Ovary (tissue), 3 donors: ENCODE measurements around the gene PHACTR3.

Experiments
- CTCF ChIP-seq, 3 donors: fragments of 450-650 bp in 2 of 3; fragments of 200-600 bp in 1 of 3; IDR thresholded peaks; one replicate each; pipeline versions ENCODE4 v1.5.1 to v1.8.0; 2016 to 2022; ENCODE audit warnings: antibody characterized with exemption in 3 of 3, mild to moderate bottlenecking in 1 of 3
- EP300 ChIP-seq: sonication (generic); formaldehyde crosslinking; IDR thresholded peaks from one replicate; pipeline ENCODE4 v1.6.1; 2017; ENCODE audit warnings: antibody characterized with exemption
- POLR2A ChIP-seq: fragments of 450-650 bp; IDR thresholded peaks from one replicate; pipeline ENCODE4 v1.6.1; 2017; ENCODE audit warnings: antibody characterized with exemption, mild to moderate bottlenecking, moderate library complexity
- donor health status: DM: no; HTN: no; CAD: no.

- TF ChIP-seq CTCF (IDR thresholded peaks at IDR 0.05) (no peak), POLR2A (no peak), EP300 (no peak)
Observed at GRCh38 chr20:59661621-59662020, 57.3 kb downstream of the PHACTR3 start.
